IMR-90 (cell line): ENCODE measurements around the gene DIP2C.

Source experiments
- CTCF ChIP-seq: conservative IDR thresholded peaks from 2 replicates; pipeline ENCODE4 v1.5.1; 2012; ENCODE audit warnings: mild to moderate bottlenecking, low read depth, low read length, improper control_type of control experiment
- FOS ChIP-seq: fragments of 150-350 bp; IDR thresholded peaks from 2 replicates; pipeline ENCODE4 v1.6.1; 2016; ENCODE audit warnings: low read depth, low read length
- TF ChIP-seq, protein P1 (sequence below): fragments of 150-350 bp; IDR thresholded peaks from 2 replicates; pipeline ENCODE4 v1.6.1; 2016; ENCODE audit warnings: low read depth, mild to moderate bottlenecking, low read length, moderate library complexity, borderline replicate concordance

GRCh38 chr10:395665-396064 is 293.8 kb downstream of the DIP2C start:
- no peak for TF ChIP-seq FOS
- TF ChIP-seq, protein P1, sequence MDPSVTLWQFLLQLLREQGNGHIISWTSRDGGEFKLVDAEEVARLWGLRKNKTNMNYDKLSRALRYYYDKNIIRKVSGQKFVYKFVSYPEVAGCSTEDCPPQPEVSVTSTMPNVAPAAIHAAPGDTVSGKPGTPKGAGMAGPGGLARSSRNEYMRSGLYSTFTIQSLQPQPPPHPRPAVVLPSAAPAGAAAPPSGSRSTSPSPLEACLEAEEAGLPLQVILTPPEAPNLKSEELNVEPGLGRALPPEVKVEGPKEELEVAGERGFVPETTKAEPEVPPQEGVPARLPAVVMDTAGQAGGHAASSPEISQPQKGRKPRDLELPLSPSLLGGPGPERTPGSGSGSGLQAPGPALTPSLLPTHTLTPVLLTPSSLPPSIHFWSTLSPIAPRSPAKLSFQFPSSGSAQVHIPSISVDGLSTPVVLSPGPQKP: no peak
- TF ChIP-seq CTCF: no peak
